NAMALWA (cell line): ENCODE results near the gene WNT9B.

Source experiments
- DNase-seq: peaks from one replicate; pipeline ENCODE4 v3.0.0-alpha.2; 2015; ENCODE audit warnings: low spot score

WNT9B gene

DNA sequence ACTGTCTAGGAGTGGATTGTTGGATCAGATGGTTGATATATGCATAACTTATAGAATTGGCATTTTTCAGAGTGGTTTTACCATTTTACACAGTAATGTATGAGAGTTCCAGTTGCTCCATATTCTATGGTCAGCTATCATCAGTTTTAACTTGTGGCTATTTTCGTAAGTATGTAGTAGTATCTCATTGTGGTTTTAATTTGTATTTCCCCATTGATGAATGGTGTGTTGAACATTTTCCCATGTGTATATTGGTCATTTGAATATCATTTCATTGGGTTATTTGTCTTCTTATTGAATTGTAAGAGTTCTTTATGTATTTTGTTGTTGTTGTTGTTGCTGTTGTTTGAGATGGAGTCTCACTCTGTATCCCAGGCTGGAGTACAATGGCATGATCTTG, 6.2 kb downstream of the WNT9B start:
- no peak for DNase-seq

DNA sequence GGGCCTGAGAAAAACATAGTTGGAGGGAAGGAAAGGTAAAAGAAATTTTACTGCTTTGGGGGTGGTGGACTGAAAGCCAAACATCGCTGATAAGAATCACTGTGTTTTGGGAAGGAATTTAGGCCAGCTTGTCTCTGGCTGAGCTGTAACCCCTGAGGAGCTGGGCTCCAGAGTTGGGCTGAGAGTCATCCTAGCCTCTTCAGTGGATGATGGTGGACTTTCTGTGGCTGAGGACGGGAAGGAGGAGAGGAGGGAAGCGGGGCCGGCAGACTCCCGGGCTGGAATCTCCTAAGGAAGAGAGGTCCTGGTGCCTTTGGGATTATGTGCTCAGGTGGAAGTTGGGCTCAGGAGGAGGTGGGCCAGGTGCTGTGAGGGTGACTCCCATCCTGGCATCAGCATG, 8.6 kb downstream of the WNT9B start:
- no peak for DNase-seq

DNA sequence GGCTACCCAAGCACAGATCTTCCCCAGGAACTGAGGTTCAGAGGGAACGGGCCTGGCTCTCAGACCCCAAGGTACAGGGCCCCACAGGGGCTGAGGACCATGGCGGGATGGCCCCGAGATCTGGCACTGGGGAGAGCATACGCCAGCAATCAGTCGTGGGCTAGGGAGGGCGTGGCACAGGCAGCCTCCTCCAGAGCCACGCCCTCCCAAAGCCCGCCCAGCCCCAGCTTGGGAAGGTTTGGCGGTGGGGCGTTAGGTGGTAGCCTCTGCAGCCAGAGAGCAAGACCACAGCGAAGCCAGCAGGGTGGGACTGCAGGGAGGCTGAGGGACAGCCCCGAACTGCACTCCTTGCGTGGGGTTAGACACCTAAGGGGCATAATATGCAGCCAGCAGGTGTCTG, 11.6 kb downstream of the WNT9B start:
- no peak for DNase-seq

DNA sequence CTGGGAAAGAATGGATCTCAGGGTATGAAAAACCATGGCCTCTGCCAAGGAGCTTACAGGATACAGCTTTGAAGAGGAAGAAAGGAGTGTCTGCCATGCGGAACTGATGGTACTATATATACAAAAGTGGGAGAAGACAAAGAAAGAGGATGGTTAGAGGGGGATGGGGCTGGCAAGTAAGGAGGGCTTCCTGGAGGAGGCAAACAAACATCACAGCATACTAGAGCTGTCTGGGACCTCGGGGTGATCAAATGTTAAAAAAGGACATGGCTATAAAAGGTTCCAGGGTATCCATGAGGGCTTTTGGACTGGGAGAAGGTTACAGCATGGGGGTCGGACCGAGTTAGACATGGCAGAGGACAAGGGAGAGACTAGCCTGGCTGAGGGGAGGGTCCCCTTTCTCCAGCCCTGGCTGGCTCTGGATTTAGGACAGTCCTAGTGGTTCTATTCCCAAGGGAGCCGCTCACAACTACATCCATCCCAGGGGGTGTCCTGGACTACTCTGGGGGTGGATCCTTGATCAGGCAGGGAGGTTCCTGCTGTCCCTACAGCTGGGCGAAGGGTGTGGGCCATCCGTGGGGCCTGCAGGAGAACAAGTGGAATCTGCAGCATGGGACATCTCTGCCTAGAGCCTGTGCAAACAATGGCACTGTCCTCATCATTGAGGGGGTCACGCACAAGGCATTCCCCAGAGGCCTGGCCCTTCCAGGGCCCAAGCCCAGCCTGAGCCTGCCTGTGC, 12.2 kb downstream of the WNT9B start:
- DNase-seq = no peak

DNA sequence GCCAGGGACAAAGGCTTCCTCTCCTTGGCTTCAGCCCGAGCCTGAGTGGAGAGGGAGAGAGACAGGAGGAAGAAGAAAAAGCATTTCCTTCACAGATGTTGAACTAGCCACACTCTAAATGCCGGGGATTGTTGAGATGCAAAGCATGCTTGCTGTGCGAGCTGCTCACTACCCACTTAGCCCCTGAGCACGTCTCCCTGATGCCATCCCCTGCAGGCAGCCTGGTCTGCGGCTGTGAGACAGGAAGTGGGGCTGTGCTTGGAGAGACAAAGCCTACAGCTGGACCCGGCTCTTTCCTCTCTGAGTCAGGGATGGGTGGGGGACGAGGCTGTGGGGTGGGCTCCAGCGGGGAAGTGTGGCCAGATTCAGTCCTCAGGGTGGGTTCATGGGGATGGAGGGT, 13.7 kb downstream of the WNT9B start:
- DNase-seq = peak; percentile 21

DNA sequence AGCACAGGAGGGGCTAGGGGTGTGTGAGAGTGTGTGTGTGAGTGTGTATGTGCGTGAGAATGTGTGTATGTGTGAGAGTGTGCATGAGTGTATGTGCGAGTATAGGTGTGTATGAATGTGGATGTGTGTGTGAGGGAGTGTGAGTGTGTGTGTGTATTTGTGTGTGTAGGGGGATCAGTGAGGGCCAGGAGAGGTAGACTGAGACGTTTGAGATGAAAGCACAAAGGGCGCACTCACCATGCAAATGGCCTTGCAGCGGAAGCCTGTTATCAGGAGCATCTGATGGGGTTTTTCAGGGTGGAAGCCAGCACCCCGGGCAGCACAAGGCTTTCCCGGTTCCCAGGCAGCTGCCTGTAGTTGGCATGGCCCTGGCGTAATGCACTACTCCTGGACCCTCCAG, 14.9 kb downstream of the WNT9B start:
- DNase-seq = no peak

- DNase-seq = no peak
Measured at GRCh38 chr17:46866747-46867146, 15.4 kb downstream of the WNT9B start.

- no peak for DNase-seq
Measured at GRCh38 chr17:46868689-46869187, 17.4 kb downstream of the WNT9B start.

GRCh38 chr17:46869296-46869695, 17.9 kb downstream of the WNT9B start:
- no peak for DNase-seq

DNA sequence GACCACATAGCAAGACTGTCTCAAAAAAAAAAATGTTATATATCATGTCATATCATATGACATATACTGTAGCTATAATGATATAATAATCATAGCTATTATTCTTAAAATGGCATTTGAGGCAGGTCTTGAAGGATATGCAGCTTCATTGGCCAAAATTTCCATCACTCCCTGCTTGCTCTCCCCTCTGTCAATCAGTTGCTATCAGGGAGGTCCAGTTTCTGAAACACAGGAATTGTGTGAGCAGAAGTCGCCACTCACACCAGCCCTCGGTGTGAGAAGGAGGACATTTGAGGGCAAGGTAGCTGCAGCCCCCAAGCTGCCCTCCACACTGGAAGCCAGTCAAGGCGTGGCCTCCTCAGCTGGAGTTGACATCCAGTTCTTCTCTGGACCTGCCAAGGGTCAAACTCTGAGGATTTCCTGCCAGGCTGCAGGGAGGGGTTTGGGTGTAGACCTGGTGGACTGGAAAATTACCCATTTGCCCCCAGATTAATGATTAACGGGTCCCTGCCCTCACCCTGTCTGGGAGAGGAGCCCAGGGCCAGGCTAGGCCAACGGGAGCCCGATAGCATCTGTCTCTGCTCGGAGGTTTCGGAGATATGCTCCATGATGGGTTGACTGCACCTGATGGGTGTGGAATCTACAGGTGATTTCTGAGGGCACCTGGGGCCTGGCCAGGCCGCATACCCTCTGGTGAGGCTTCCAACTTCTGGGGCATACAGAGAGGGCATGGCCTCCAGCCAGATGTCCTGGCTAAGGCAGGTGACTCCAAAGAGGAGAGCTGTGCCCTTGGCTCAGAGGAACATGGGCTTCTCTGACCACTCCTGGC, 18.8 kb downstream of the WNT9B start:
- DNase-seq = no peak

- no peak for DNase-seq
Measured at GRCh38 chr17:46872421-46872820, 21.0 kb downstream of the WNT9B start.

GRCh38 chr17:46873941-46874645, 22.7 kb downstream of the WNT9B start:
- peak; percentile 12 for DNase-seq

DNA sequence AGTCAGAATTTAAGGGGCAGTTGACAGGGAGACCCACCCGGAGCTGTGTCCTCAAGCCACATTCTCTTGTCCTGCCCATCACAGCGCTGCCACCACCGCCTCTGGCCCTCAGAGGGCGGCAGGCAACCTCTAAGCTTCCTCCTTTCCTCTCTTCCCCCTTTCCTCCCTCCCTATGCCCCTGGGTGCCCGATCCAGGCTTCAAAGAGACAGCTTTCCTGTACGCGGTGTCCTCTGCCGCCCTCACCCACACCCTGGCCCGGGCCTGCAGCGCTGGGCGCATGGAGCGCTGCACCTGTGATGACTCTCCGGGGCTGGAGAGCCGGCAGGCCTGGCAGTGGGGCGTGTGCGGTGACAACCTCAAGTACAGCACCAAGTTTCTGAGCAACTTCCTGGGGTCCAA, 23.5 kb downstream of the WNT9B start:
- DNase-seq = no peak

- DNase-seq = peak; percentile 28
Measured at GRCh38 chr17:46875849-46876352, 24.5 kb downstream of the WNT9B start.

DNA sequence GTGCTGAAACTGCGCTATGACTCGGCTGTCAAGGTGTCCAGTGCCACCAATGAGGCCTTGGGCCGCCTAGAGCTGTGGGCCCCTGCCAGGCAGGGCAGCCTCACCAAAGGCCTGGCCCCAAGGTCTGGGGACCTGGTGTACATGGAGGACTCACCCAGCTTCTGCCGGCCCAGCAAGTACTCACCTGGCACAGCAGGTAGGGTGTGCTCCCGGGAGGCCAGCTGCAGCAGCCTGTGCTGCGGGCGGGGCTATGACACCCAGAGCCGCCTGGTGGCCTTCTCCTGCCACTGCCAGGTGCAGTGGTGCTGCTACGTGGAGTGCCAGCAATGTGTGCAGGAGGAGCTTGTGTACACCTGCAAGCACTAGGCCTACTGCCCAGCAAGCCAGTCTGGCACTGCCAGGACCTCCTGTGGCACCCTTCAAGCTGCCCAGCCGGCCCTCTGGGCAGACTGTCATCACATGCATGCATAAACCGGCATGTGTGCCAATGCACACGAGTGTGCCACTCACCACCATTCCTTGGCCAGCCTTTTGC, 25.0 kb downstream of the WNT9B start:
- peak; percentile 62 for DNase-seq

DNA sequence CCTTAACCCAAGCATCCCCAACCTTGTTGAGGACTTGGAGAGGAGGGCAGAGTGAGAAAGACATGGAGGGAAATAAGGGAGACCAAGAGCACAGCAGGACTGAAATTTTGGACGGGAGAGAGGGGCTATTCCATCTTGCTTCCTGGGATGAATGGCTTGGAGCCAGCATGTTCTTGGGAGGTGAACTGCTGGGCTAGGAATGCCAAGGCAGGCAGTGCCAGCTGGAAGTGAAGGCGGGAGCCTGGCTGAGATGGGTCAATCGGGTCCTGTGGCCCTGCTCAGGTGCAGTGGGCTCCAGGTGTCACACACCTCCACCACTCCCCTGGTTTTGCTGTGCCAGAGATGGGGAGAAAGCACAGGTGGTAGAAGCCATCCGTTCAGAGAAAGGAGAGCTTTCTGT, 25.5 kb downstream of the WNT9B start:
- no peak for DNase-seq

GRCh38 chr17:46877466-46877865, 26.1 kb downstream of the WNT9B start:
- DNase-seq = peak; percentile 12

DNA sequence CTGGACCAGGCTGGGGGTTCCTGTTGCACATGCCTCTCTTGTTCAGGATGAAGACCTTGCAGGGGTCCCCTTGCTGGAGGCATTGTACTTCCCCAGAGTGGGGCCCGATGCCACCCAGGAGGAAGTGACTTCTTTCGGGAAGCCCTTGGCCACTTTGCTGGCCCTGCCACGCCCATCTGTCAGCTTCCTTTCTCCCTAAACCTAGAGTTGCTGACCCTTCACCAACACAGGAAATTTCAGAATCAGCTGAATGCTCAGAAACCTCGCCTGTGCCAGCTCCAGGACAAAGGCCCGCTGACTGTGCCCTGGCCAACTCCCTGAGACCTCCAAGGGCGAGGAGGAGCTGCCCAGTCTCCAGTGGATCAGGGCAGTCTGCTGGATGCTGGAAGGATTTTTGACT, 26.7 kb downstream of the WNT9B start:
- no peak for DNase-seq

- DNase-seq = no peak
Measured at GRCh38 chr17:46879101-46879500, 27.7 kb downstream of the WNT9B start.

- no peak for DNase-seq
Measured at GRCh38 chr17:46881015-46881414, 29.6 kb downstream of the WNT9B start.

- no peak for DNase-seq
Measured at GRCh38 chr17:46882666-46883065, 31.3 kb downstream of the WNT9B start.

GRCh38 chr17:46883871-46884520, 32.6 kb downstream of the WNT9B start:
- no peak for DNase-seq
